ENCODE measurements around the gene CACNA1H.
"Not testable (repeated sequence)": the region's sequence is repeated elsewhere in the genome, so short reads cannot be mapped to it uniquely, and the experiment has no call there.

The CACNA1H gene

GRCh38 chr16:1240436-1240835 is 87.5 kb downstream of the CACNA1H start, which contains the start of gene TPSAB1:
Gene TPSAB1 (plus strand): TSS chr16:1240705. CDS start chr16:1240939, 234 bp downstream.
- not testable (repeated sequence) for H3K27me3 ChIP-seq (ENCODE audit: low read depth, low read length); H3K4me3 ChIP-seq (ENCODE audit: low read length); H3K9me3 ChIP-seq (ENCODE audit: insufficient read depth, low read length); H3K27ac ChIP-seq (ENCODE audit: low read length); H2AFZ ChIP-seq (ENCODE audit: low read depth, low read length); H3K4me1 ChIP-seq (ENCODE audit: low read length); H4K20me1 ChIP-seq (ENCODE audit: insufficient read depth, low read length); H3K9ac ChIP-seq (ENCODE audit: low read length); H3K36me3 ChIP-seq (replicated peaks; ENCODE audit: low read depth, low read length); H3K79me2 ChIP-seq (ENCODE audit: low read length); H3K4me2 ChIP-seq (ENCODE audit: low read length)

- H3K36me3 ChIP-seq (replicated peaks; ENCODE audit: low read depth, low read length); H3K27me3 ChIP-seq (ENCODE audit: low read depth, low read length); H2AFZ ChIP-seq (ENCODE audit: low read depth, low read length); H4K20me1 ChIP-seq (ENCODE audit: insufficient read depth, low read length); H3K9me3 ChIP-seq (ENCODE audit: insufficient read depth, low read length); H3K4me3 ChIP-seq (ENCODE audit: low read length); H3K79me2 ChIP-seq (ENCODE audit: low read length); H3K9ac ChIP-seq (ENCODE audit: low read length); H3K27ac ChIP-seq (ENCODE audit: low read length); H3K4me2 ChIP-seq (ENCODE audit: low read length); H3K4me1 ChIP-seq (ENCODE audit: low read length): not testable (repeated sequence)
Observed at GRCh38 chr16:1241081-1241480, 88.2 kb downstream of the CACNA1H start.

DNA sequence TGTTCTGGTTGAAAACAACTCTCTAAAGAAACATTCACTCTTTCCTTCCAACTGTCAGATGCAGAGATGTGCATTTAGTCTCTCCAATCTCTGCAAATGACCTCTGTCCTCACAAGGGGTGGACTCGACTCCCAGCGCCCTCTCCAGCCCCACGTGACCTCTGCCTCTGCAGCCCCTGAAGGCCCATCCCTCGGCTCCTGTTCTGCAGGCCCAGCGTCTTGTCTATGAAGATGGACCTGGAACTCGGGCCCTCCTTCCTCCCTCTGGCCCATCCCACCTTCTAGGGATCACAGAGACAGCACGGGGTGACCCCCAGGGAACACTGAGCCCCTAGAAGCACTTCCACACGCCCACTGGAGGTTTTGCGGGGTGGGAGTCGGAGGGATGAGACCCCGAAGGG is 90.5 kb downstream of the CACNA1H start:
- H3K4me1 ChIP-seq (ENCODE audit: low read length); H3K36me3 ChIP-seq (replicated peaks; ENCODE audit: low read depth, low read length); H2AFZ ChIP-seq (ENCODE audit: low read depth, low read length); H3K9ac ChIP-seq (ENCODE audit: low read length); H3K27ac ChIP-seq (ENCODE audit: low read length); H4K20me1 ChIP-seq (ENCODE audit: insufficient read depth, low read length); H3K4me3 ChIP-seq (ENCODE audit: low read length); H3K27me3 ChIP-seq (ENCODE audit: low read depth, low read length); H3K4me2 ChIP-seq (ENCODE audit: low read length); H3K79me2 ChIP-seq (ENCODE audit: low read length); H3K9me3 ChIP-seq (ENCODE audit: insufficient read depth, low read length): not testable (repeated sequence)

DNA sequence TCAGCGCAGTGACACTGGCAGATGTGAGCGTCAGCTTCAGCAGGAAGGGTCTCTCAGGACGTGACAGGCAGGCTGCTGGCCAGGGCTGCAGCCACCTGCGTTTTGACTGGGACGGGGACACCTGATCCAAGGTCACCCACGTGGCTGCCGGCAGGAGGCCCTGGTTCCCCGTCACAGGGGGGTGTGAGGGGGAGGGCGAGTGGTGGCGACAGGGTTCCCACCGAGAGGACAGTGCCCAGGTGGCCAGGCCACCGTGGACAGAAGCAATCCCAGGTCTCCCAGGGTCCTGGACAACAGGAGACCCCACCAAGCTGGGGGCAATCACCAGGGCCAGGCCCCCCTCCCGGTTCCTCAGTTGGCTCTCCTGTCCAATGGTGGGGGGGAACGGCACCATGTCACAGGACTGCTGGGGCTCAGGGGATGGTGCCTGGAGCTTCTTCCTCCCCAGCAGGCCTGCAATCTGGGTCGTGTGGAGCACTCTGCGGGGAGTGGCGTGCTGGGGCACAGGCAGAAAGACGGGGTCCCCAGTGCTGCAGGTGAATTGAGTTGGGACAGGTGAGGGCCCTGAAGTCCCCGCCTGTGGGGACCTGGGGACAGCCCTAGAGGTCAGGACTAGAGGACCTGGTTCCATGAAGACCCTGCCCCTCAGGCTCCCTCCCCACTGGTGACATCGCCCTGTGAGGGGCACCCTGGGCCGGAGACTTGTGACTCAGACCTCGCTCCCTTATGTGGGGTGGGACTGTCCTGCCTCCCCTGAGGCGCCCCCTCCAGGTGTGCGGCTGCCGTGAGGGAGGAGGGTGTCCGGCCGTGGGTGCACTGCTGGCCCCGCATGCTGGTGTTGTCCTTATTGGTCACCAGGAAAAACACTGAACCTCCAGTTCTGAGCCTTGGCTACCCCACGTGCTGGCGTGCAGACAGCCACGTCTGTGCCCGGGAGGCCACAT is 91.3 kb downstream of the CACNA1H start:
- H3K27me3 ChIP-seq (ENCODE audit: low read depth, low read length); H3K4me3 ChIP-seq (ENCODE audit: low read length); H3K27ac ChIP-seq (ENCODE audit: low read length); H3K4me1 ChIP-seq (ENCODE audit: low read length); H3K4me2 ChIP-seq (ENCODE audit: low read length); H3K79me2 ChIP-seq (ENCODE audit: low read length); H4K20me1 ChIP-seq (ENCODE audit: insufficient read depth, low read length); H3K9me3 ChIP-seq (ENCODE audit: insufficient read depth, low read length); H3K9ac ChIP-seq (ENCODE audit: low read length); H3K36me3 ChIP-seq (replicated peaks; ENCODE audit: low read depth, low read length); H2AFZ ChIP-seq (ENCODE audit: low read depth, low read length): not testable (repeated sequence)

GRCh38 chr16:1244881-1245280 is 92.0 kb downstream of the CACNA1H start:
- no peak overlapping the region for H3K4me2 ChIP-seq (ENCODE audit: low read length)
- H3K9ac ChIP-seq (ENCODE audit: low read length): no peak overlapping the region
- H3K4me3 ChIP-seq (ENCODE audit: low read length): no peak overlapping the region

More at GRCh38 chr16:1244881-1245280, 92.0 kb downstream of the CACNA1H start:
- Histone ChIP-seq H3K27ac (ENCODE audit: low read length) (no peak overlapping the region), H3K36me3 (replicated peaks; ENCODE audit: low read depth, low read length) (no peaks in the 10 kb centered on the region), H2AFZ (ENCODE audit: low read depth, low read length) (no peak overlapping the region), H3K4me1 (ENCODE audit: low read length) (no peaks in the 10 kb centered on the region), H3K9me3 (ENCODE audit: insufficient read depth, low read length) (no peaks in the 10 kb centered on the region), H3K27me3 (ENCODE audit: low read depth, low read length) (no peaks in the 10 kb centered on the region), H4K20me1 (ENCODE audit: insufficient read depth, low read length) (no peaks in the 10 kb centered on the region), H3K79me2 (ENCODE audit: low read length) (no peaks in the 10 kb centered on the region)
- TF ChIP-seq EZH2phosphoT487 (IDR thresholded peaks at IDR 0.05; ENCODE audit: low read depth): no peak
- TF ChIP-seq, protein P1, sequence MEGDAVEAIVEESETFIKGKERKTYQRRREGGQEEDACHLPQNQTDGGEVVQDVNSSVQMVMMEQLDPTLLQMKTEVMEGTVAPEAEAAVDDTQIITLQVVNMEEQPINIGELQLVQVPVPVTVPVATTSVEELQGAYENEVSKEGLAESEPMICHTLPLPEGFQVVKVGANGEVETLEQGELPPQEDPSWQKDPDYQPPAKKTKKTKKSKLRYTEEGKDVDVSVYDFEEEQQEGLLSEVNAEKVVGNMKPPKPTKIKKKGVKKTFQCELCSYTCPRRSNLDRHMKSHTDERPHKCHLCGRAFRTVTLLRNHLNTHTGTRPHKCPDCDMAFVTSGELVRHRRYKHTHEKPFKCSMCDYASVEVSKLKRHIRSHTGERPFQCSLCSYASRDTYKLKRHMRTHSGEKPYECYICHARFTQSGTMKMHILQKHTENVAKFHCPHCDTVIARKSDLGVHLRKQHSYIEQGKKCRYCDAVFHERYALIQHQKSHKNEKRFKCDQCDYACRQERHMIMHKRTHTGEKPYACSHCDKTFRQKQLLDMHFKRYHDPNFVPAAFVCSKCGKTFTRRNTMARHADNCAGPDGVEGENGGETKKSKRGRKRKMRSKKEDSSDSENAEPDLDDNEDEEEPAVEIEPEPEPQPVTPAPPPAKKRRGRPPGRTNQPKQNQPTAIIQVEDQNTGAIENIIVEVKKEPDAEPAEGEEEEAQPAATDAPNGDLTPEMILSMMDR (IDR thresholded peaks at IDR 0.05; ENCODE audit: low read depth, low read length): no peak

All from OCI-LY3 (cell line).